GF-D8 (cell line): Measurements from ENCODE around the gene SECTM1.

Experiments
- DNase-seq: peaks from one replicate; lab custom pipeline; 2025; lab: John Stamatoyannopoulos, UW

Gene SECTM1

DNA sequence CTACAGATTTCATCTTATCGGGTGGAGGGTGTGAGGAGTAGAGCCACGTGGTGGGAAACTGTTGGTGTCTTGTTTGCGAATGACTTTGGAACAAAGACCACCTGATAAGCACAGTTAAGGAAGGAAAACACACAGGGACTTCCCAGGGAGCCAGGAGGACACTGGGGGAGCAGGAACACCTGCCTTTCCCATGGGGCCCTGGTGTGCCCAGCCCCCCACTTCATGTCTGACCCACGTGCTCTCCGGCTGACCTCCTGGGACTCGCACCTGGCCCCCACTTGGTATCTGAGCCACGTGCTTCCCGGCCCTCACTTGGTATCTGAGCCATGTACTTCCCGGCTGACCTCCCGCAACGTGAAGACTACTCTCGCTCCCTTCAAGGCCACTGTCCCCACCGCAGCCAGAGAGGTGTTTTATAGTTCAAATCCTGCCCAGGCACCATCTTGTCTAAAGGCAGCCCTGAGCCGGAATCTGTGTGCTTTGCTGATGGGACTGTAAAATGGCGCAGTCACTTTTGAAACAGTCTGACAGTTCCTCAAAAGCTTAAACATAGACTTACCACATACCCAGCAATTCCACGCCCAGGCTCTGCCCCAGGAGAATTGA is 54.7 kb downstream of the SECTM1 start:
- DNase-seq = peak; percentile 37

DNA sequence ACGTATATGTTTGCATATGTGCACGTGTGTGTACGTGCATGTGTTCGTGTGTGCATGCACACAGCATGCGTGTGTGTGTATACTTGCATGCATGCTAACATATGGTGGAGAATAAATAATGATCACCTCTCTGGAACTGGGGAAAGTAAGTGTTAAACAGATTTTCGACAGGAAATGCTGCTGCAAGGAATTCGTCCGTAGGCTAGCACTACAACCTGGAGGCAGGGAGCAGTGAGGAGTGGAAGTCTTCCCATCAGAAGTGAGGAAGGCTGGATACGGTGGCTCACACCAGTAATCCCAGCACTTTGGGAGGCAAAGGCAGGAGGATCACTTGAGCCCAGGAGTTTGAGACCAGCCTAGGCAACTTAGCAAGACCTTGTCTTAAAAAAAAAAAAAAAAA is 55.3 kb downstream of the SECTM1 start:
- DNase-seq = no peak

GRCh38 chr17:82277851-82278250 is 55.7 kb downstream of the SECTM1 start:
- DNase-seq = no peak

DNA sequence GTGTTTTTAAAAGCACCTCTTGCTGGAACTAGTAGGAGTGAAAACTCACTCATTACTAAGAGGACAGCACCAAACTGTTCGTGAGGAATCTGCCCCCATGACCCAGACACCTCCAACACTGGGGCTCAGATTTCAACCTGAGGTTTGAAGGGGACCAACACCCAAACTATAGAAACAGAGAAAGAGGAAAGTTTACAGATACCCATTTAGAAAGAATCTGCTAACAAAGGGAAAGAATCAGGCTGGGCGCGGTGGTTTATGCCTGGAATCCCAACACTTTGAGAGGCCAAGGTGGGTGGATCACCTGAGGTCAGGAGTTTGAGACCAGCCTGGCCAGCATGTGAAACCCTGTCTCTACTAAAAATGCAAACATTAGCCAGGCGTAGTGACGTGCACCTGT is 56.6 kb downstream of the SECTM1 start:
- no peak for DNase-seq

DNA sequence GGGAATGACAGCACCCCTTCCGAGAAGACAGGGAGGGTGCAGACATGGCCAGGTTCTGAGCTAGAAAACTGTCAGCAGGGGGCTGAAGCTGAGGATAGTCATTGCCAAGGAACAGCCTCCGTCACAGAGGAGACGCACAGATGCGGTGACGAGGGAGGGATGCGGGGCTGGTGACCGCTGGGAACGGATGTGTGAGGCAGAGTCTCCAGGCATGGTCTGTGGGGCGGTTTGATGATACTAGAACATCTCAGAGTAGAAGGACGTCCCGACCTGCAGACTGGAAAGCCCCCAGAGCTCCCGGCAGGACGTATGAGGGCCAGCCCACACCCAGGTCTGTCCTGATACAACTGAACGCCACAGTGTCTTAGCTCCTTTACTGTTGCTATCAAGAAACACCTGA is 58.2 kb downstream of the SECTM1 start:
- no peak for DNase-seq

DNA sequence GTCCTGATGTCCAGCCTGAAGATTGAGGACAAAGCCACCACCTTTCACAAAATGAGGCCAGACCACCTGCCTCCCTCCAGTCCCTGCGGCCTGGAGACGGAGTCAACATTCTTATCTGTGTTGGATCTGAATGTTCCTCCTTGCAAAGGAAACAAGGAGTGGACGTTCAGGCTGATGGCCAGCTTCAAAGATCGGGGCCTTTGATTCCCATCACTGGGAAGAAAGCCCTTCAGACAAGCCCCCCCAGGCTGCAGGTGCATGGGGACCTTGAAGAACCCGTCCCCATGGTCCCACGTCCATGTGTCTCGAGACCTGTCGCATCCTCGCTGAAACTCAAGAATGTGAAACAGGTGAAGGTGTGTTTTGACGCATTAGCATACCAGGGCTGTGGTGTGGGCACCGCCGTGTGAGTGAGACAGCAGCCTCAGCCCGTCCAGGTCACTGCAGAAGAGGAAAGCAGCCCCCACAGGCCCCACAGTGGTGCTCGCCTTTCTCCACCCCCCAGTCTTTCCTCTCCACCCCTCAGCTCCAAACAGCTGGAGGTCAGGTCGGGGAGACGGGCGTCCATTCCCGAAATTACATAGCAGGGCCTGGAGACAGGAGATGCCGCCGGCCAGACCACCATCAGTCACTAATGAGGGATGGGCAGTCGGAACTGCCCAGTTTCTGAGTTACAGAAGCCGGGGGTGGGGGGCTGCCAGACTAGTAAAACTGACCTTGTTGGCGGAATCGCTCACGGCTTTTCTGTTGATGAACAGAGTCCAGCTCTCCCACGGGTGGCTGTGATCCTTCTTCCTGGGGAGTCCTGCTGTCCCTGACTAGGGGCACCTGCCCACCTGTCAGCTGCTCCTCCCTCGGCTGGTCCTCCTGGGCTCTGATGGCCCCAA is 59.2 kb downstream of the SECTM1 start:
- no peak for DNase-seq

- peak; percentile 36 for DNase-seq
These were observed 60.0 kb downstream of the SECTM1 start, which contains the start of gene CSNK1D for GRCh38 chr17:82273327-82274133. TSS of gene CSNK1D (minus strand) at chr17:82273700. CDS start at chr17:82273381, 319 bp downstream.

DNA sequence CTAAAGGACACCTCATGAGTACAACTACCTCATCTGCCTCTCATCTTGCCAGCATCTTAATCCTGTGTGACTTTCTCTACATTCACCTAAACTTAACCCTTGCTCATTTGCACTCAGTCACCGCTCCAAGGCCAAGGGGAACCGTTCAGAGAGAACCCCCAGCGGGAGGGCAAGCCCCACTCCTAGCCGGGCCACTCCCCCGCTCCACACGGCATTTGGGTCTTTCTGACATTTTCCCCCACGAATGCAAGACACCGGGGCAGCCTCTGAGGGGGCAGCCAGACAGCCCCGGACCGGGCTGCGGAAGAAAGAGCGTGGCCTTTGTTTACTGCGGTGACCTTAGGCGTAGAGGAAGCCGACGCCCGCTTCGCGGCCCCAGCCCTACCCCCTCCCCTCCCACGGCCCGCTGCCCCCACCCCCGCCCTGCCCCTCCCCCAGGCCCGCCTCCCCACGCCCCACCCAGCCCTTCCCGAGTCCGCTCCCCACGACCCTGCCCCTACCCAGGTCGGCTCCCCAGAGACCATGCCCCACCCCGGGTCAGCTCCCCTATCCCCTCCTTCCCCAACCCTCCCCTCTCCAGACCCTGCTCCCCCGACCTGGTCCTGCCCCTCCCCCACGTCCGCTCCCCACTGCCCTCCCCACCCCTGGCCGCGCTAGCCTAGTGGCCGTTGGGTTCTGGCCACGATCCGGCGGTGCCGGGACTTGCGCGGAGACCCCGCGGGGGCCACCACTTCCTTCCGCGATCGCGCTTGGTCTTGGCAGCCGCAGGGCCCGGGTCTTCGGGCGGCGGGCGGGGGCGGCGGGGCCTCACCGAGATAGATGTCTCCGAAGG is 60.9 kb downstream of the SECTM1 start:
- no peak for DNase-seq

DNA sequence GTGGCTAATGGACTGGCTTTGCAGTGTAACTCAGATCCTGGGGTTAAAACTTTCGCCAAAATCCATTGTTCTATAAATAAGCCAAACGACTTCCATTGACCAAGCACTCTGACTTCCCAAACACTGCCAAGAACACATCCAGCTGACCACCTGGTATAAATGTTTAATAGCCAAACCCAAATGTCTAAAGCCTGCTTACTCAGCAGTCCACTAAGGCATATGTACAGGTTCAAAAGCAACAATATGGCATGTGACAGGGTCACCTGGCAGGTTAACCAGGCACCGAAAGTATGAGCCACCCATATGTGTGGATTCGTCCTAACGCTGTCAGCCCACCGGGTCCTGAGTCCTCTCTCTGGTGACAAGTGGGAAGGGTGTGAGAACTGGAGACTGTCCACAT is 62.2 kb downstream of the SECTM1 start:
- DNase-seq = no peak
